ENCODE measurements around the gene SLC25A25. TPM values are rescaled to one million over a fixed set of nuclear protein-coding genes. Genes with fewer than 3 reads are reported as not detected.
"Not testable (repeated sequence)": the region's sequence is repeated elsewhere in the genome, so short reads cannot be mapped to it uniquely, and the experiment has no call there.

The SLC25A25 gene
- total RNA-seq, 1 donor from 2014 or later, result 33.0 TPM

DNA sequence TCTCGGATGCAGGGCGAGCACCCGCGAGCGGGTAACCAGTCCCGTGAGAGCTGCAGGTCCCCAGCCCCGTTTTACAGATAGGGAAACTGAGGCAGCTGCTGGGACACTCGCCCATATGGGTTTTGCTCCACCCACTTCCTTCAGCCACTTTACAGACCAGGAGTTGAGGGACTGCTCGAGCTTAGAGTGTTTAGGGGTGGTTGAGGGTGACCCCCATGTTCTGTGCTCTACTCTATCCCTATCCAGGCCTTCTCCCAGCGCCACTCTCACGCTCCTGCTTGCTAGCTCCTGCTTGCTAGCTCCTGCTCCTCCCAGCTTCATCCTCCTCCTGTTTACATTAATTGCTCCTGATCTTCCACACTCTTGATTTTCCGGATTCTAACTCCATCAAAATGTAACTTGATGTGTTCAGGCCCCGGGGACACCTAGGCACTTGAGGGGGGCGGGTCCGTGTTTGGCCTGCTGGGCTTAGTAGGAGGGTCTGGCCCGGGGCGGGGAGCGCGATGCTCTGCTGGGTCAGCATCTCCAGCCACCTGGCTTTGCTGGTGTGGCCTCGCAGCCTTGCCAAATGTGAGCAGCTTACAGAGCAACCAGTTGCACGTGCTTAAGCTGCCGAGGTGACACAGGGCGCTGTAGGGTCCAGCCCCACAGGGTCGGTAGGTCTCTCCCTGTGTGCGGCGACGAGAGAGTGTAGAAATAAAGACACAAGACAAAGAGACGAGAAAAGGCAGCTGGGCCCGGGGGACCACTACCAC is 61.0 kb downstream of the SLC25A25 start:
- H3K4me3 Mint-ChIP-seq (ENCODE audit: unreplicated experiment), result peak overlapping the region; percentile 92
- peaks cover 37% of the 10 kb centered on the region for H3K4me1 Mint-ChIP-seq (ENCODE audit: low read depth, unreplicated experiment)
- DNase-seq, result peak; percentile 52
- H3K27ac Mint-ChIP-seq (ENCODE audit: unreplicated experiment), result peak overlapping the region; percentile 84
- peaks cover 6% of the 10 kb centered on the region for H3K36me3 Mint-ChIP-seq (ENCODE audit: unreplicated experiment)
- peaks cover 19% of the 10 kb centered on the region for H3K9me3 Mint-ChIP-seq (ENCODE audit: unreplicated experiment)
- TF ChIP-seq, protein P1, sequence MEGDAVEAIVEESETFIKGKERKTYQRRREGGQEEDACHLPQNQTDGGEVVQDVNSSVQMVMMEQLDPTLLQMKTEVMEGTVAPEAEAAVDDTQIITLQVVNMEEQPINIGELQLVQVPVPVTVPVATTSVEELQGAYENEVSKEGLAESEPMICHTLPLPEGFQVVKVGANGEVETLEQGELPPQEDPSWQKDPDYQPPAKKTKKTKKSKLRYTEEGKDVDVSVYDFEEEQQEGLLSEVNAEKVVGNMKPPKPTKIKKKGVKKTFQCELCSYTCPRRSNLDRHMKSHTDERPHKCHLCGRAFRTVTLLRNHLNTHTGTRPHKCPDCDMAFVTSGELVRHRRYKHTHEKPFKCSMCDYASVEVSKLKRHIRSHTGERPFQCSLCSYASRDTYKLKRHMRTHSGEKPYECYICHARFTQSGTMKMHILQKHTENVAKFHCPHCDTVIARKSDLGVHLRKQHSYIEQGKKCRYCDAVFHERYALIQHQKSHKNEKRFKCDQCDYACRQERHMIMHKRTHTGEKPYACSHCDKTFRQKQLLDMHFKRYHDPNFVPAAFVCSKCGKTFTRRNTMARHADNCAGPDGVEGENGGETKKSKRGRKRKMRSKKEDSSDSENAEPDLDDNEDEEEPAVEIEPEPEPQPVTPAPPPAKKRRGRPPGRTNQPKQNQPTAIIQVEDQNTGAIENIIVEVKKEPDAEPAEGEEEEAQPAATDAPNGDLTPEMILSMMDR (IDR thresholded peaks at IDR 0.05; ENCODE audit: partially characterized antibody, unreplicated experiment), result no peak
- H3K27me3 Mint-ChIP-seq (ENCODE audit: unreplicated experiment), result peaks cover 11% of the 10 kb centered on the region

DNA sequence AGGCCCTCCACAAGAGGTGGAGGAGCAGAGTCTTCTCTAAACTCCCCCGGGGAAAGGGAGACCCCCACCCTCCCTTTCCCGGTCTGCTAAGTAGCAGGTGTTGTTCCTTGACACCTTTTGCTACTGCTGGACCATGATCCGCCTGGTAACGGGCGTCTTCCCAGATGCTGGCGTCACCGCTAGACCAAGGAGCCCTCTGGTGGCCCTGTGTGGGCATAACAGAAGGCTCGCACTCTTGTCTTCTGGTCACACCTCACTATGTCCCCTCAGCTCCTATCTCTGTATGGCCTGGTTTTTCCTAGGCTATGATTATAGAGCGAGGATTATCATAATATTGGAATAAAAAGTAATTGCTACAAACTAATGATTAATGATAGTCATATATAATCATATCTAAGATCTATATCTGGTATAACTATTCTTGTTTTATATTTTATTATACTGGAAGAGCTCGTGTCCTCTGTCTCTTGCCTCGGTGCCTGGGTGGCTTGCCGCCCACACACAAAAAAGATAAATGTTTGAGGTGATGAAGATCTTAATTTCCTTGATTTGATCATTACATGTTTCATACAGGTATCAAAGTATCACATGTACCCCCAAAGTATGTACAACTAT is 62.1 kb downstream of the SLC25A25 start:
- peak overlapping the region; percentile 52 for H3K27ac Mint-ChIP-seq (ENCODE audit: unreplicated experiment)
- not testable (repeated sequence) for H3K36me3 Mint-ChIP-seq (ENCODE audit: unreplicated experiment); H3K4me3 Mint-ChIP-seq (ENCODE audit: unreplicated experiment)
- TF ChIP-seq, protein P1 (IDR thresholded peaks at IDR 0.05; ENCODE audit: partially characterized antibody, unreplicated experiment), result peak; percentile 62
- peaks cover 42% of the 10 kb centered on the region for H3K4me1 Mint-ChIP-seq (ENCODE audit: low read depth, unreplicated experiment)
- peak; percentile 79 for DNase-seq
- H3K9me3 Mint-ChIP-seq (ENCODE audit: unreplicated experiment), result peaks cover 21% of the 10 kb centered on the region
- H3K27me3 Mint-ChIP-seq (ENCODE audit: unreplicated experiment), result peaks cover 11% of the 10 kb centered on the region

DNA sequence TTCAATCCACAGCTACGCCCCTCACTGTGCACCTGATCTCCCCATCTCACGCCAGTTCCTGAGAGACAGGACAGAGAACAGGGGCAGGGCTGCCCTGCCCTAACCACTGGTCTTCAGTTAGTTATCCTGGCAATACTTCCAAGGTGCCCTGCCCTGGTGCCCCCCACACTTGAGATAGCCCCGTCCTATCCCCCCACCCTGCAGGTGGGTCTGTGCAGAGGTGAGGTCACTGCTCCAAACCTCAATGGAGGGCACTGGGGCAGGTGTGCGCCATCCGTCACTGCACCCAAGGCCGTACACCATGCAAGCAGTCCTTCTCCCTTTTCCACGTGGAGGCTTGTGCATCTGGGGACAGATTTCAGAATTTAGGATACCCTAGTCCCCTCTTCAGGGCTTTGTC is 62.6 kb downstream of the SLC25A25 start:
- H3K36me3 Mint-ChIP-seq (ENCODE audit: unreplicated experiment); H3K27ac Mint-ChIP-seq (ENCODE audit: unreplicated experiment): not testable (repeated sequence)
- peak; percentile 2 for DNase-seq
- H3K27me3 Mint-ChIP-seq (ENCODE audit: unreplicated experiment), result peaks cover 12% of the 10 kb centered on the region
- H3K9me3 Mint-ChIP-seq (ENCODE audit: unreplicated experiment), result peaks cover 23% of the 10 kb centered on the region
- peak overlapping the region; percentile 20 for H3K4me3 Mint-ChIP-seq (ENCODE audit: unreplicated experiment)
- H3K4me1 Mint-ChIP-seq (ENCODE audit: low read depth, unreplicated experiment), result peaks cover 48% of the 10 kb centered on the region

DNA sequence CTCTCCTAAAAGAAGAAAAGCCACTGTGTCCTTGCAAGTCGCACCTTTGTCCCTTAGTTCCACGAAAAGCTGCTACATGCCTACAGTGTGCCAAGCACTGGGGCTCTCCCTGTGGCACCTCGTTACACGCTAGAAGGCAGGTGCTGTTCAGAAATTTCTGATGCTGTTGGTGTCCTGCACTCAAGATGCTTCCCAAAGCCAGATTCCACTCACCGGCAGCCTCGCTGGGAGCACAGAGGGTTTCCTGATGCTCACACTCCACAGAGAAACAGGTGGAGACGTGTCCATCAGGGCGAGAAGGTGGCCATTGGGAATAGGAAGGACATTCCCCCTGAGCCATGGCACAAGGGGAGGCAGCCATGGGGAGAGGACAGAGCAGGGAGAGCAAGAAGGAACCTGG is 63.3 kb downstream of the SLC25A25 start:
- Mint-ChIP-seq H3K27ac (ENCODE audit: unreplicated experiment) (peak overlapping the region; percentile 94), H3K27me3 (ENCODE audit: unreplicated experiment) (peaks cover 13% of the 10 kb centered on the region), H3K9me3 (ENCODE audit: unreplicated experiment) (peaks cover 22% of the 10 kb centered on the region), H3K4me3 (ENCODE audit: unreplicated experiment) (peak overlapping the region; percentile 72), H3K4me1 (ENCODE audit: low read depth, unreplicated experiment) (peaks cover 46% of the 10 kb centered on the region)
- H3K36me3 Mint-ChIP-seq (ENCODE audit: unreplicated experiment), result not testable (repeated sequence)
- DNase-seq, result peak; percentile 18

DNA sequence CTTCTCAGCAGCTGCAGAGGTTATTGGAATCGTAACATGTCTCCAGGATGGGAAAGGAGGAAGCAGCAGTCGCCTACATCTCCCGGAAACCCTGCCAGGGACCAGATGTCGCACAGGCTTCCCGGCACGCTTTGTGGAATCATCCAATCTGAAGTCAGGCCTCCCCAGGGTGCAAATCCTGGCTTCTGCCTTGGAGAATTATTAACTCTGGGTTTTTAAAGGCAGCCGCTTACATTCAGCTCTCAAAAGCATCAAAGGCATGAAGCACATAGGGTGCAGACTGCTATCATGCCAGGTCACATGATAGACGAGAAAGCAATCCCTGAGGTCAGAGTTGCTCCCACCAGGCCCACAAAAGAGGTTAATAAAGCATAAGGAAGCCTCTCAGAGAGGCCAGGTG is 64.1 kb downstream of the SLC25A25 start:
- Mint-ChIP-seq H3K27me3 (ENCODE audit: unreplicated experiment) (peaks cover 15% of the 10 kb centered on the region), H3K27ac (ENCODE audit: unreplicated experiment) (peak overlapping the region; percentile 94), H3K4me3 (ENCODE audit: unreplicated experiment) (peak overlapping the region; percentile 72), H3K9me3 (ENCODE audit: unreplicated experiment) (peaks cover 26% of the 10 kb centered on the region), H3K4me1 (ENCODE audit: low read depth, unreplicated experiment) (peaks cover 50% of the 10 kb centered on the region)
- H3K36me3 Mint-ChIP-seq (ENCODE audit: unreplicated experiment), result not testable (repeated sequence)
- peak; percentile 47 for DNase-seq

DNA sequence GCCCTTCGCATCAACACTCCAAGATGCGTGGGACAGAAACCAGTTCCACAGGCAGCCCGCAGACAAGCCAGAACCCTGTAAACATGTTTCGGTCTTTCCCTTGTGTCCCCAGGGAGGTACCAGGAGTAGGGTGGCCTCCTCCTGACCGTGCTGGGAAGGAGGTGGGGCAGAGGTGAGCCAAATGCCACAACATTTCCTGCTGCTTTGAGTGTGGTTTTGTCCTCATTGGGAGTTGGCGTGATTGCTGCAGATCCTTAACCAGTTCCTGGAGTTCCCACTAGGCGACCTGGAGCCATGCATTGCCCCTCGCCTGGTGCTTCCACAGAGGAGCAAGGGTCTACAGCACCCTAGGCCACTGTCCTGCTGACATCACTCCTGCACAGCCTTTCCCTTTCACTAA is 67.5 kb downstream of the SLC25A25 start:
- DNase-seq; H3K36me3 Mint-ChIP-seq (ENCODE audit: unreplicated experiment); H3K27me3 Mint-ChIP-seq (ENCODE audit: unreplicated experiment): not testable (repeated sequence)
- peak overlapping the region; percentile 89 for H3K27ac Mint-ChIP-seq (ENCODE audit: unreplicated experiment)
- peaks cover 26% of the 10 kb centered on the region for H3K9me3 Mint-ChIP-seq (ENCODE audit: unreplicated experiment)
- H3K4me1 Mint-ChIP-seq (ENCODE audit: low read depth, unreplicated experiment), result peaks cover 56% of the 10 kb centered on the region
- peak overlapping the region; percentile 74 for H3K4me3 Mint-ChIP-seq (ENCODE audit: unreplicated experiment)

Measured in glutamatergic neuron (in vitro differentiated cells).